H9 (cell line): ENCODE measurements around the gene NAP1L5. TPM values are rescaled to one million over a fixed set of nuclear protein-coding genes. Genes with fewer than 3 reads are reported as not detected.

Experiments
- DNase-seq: peaks from one replicate; pipeline ENCODE4 v3.0.0-alpha.2; 2017
- H2AFZ ChIP-seq: one replicate; pipeline ENCODE4 v1.6.1; 2013; ENCODE audit warnings: mild to moderate bottlenecking, low read length, control low read depth, moderate library complexity
- H2AK5ac ChIP-seq: 2 replicates; pipeline ENCODE4 v1.6.1; 2013; ENCODE audit warnings: low read length, control low read depth, mixed read lengths; ENCODE audit not compliant: insufficient read length
- H2BK120ac ChIP-seq: one replicate; pipeline ENCODE4 v1.6.1; 2013; ENCODE audit warnings: low read depth, mild to moderate bottlenecking, low read length, control low read depth, inconsistent platforms; ENCODE audit not compliant: poor library complexity, severe bottlenecking
- H2BK12ac ChIP-seq: 2 replicates; pipeline ENCODE4 v1.6.1; 2013; ENCODE audit warnings: low read length, control low read depth, mixed read lengths, low read depth; ENCODE audit not compliant: insufficient read length
- H2BK15ac ChIP-seq: 2 replicates; pipeline ENCODE4 v1.6.1; 2013; ENCODE audit warnings: low read depth, low read length, control low read depth
- H2BK20ac ChIP-seq: one replicate; pipeline ENCODE4 v1.6.1; 2013; ENCODE audit warnings: low read depth, mild to moderate bottlenecking, low read length, control low read depth, inconsistent platforms; ENCODE audit not compliant: poor library complexity, severe bottlenecking
- H2BK5ac ChIP-seq: 2 replicates; pipeline ENCODE4 v1.6.1; 2013; ENCODE audit warnings: low read length, control low read depth, mixed read lengths; ENCODE audit not compliant: insufficient read length
- H3K14ac ChIP-seq: 2 replicates; pipeline ENCODE4 v1.6.1; 2013; ENCODE audit warnings: low read length, control low read depth; ENCODE audit not compliant: insufficient read depth
- H3K18ac ChIP-seq: 2 replicates; pipeline ENCODE4 v1.6.1; 2013; ENCODE audit warnings: low read depth, mild to moderate bottlenecking, mixed read lengths, low read length, control low read depth; ENCODE audit not compliant: insufficient read length
- H3K23ac ChIP-seq: 2 replicates; pipeline ENCODE4 v1.6.1; 2013; ENCODE audit warnings: low read length, control low read depth, mixed read lengths, low read depth; ENCODE audit not compliant: insufficient read length
- H3K23me2 ChIP-seq: 2 replicates; pipeline ENCODE4 v1.6.1; 2013; ENCODE audit warnings: low read depth, mild to moderate bottlenecking, mixed read lengths, low read length, control low read depth; ENCODE audit not compliant: insufficient read length, poor library complexity, severe bottlenecking
- H3K27ac ChIP-seq: 2 replicates; pipeline ENCODE4 v1.5.1; 2013; ENCODE audit warnings: low read length, control low read depth, mixed read lengths, low read depth; ENCODE audit not compliant: insufficient read length
- H3K27me3 ChIP-seq: 2 replicates; pipeline ENCODE4 v1.6.1; 2013; ENCODE audit warnings: low read length, control low read depth, inconsistent platforms; ENCODE audit not compliant: insufficient read depth
- H3K4ac ChIP-seq: 2 replicates; pipeline ENCODE4 v1.6.1; 2013; ENCODE audit warnings: low read depth, mild to moderate bottlenecking, control low read depth, inconsistent platforms, low read length, moderate library complexity
- H3K4me1 ChIP-seq: 2 replicates; pipeline ENCODE4 v1.6.1; 2013; ENCODE audit warnings: low read length, control low read depth, inconsistent platforms; ENCODE audit not compliant: insufficient read depth
- H3K4me2 ChIP-seq: 2 replicates; pipeline ENCODE4 v1.6.1; 2013; ENCODE audit warnings: low read length, control low read depth, mixed read lengths; ENCODE audit not compliant: insufficient read length, insufficient read depth
- H3K56ac ChIP-seq: 2 replicates; pipeline ENCODE4 v1.6.1; 2013; ENCODE audit warnings: low read depth, mild to moderate bottlenecking, mixed read lengths, low read length, control low read depth; ENCODE audit not compliant: insufficient read length
- H3K79me1 ChIP-seq: 2 replicates; pipeline ENCODE4 v1.6.1; 2013; ENCODE audit warnings: low read depth, mild to moderate bottlenecking, moderate library complexity, low read length, control low read depth, inconsistent platforms; ENCODE audit not compliant: insufficient read depth, poor library complexity, severe bottlenecking
- H3K79me2 ChIP-seq: 2 replicates; pipeline ENCODE4 v1.6.1; 2013; ENCODE audit warnings: low read length, control low read depth, inconsistent platforms; ENCODE audit not compliant: insufficient read depth
- H3K9ac ChIP-seq: 2 replicates; pipeline ENCODE4 v1.6.1; 2013; ENCODE audit warnings: low read length, control low read depth, mixed read lengths; ENCODE audit not compliant: insufficient read length; ENCODE audit errors: extremely low read depth
- H3K9me3 ChIP-seq: one replicate; pipeline ENCODE4 v1.6.1; 2013; ENCODE audit warnings: low read depth, low read length, inconsistent platforms; ENCODE audit not compliant: control insufficient read depth
- H3T11ph ChIP-seq: one replicate; pipeline ENCODE4 v1.6.1; 2013; ENCODE audit warnings: mild to moderate bottlenecking, low read length, control low read depth, inconsistent platforms
- H4K20me1 ChIP-seq: one replicate; pipeline ENCODE4 v1.6.1; 2013; ENCODE audit not compliant: control insufficient read depth, insufficient read length, insufficient read depth
- H4K5ac ChIP-seq: 2 replicates; pipeline ENCODE4 v1.6.1; 2013; ENCODE audit warnings: low read depth, mild to moderate bottlenecking, mixed read lengths, low read length, control low read depth; ENCODE audit not compliant: insufficient read length
- H4K8ac ChIP-seq: replicated peaks from 2 replicates; pipeline ENCODE4 v1.6.1; 2013; ENCODE audit warnings: low read length, control low read depth, mixed read lengths, low read depth; ENCODE audit not compliant: insufficient read length
- H4K91ac ChIP-seq: 2 replicates; pipeline ENCODE4 v1.6.1; 2013; ENCODE audit warnings: low read depth, mild to moderate bottlenecking, moderate library complexity, mixed read lengths, low read length, control low read depth; ENCODE audit not compliant: insufficient read length
- H3K27ac Mint-ChIP-seq, 3 experiments: 2 replicates in 2 of 3; 3 replicates in 1 of 3; pipeline ENCODE4 v1.8.0; 2020 to 2021; ENCODE audit warnings: mixed read lengths in 3 of 3, mild to moderate bottlenecking in 1 of 3, moderate library complexity in 1 of 3
- H3K27me3 Mint-ChIP-seq: 2 replicates; pipeline ENCODE4 v1.8.0; 2021; ENCODE audit warnings: low read depth, mild to moderate bottlenecking, moderate library complexity, mixed read lengths
- H3K36me3 Mint-ChIP-seq, 3 experiments: 2 replicates in 2 of 3; 3 replicates in 1 of 3; pipeline ENCODE4 v1.8.0; 2020 to 2021; ENCODE audit warnings: low read depth in 3 of 3, mixed read lengths in 3 of 3; ENCODE audit not compliant: insufficient read depth in 1 of 3
- H3K4me1 Mint-ChIP-seq, 2 experiments: 2 replicates each; pipeline ENCODE4 v1.8.0; 2020; ENCODE audit warnings: mixed read lengths in 2 of 2
- H3K4me3 Mint-ChIP-seq, 2 experiments: 2 replicates in 1 of 2; 3 replicates in 1 of 2; pipeline ENCODE4 v1.8.0; 2020 to 2021; ENCODE audit warnings: mild to moderate bottlenecking in 2 of 2, mixed read lengths in 2 of 2, moderate library complexity in 1 of 2
- H3K9me3 Mint-ChIP-seq, 2 experiments: 2 replicates in 1 of 2; 3 replicates in 1 of 2; pipeline ENCODE4 v1.8.0; 2020; ENCODE audit warnings: mild to moderate bottlenecking in 2 of 2, mixed read lengths in 2 of 2, moderate library complexity in 1 of 2
- CTCF ChIP-seq: fragments of 200-600 bp; sonication (generic); conservative IDR thresholded peaks from 3 replicates; pipeline ENCODE4 v1.8.0; 2021; ENCODE audit warnings: antibody characterized with exemption, mild to moderate bottlenecking
- WGBS: extraction: QIAGEN DNeasy Blood & Tissue Kit; methylation state at CpG from one replicate; pipeline ENCODE4 v1.1.7; 2013; ENCODE audit warnings: missing lambda C conversion rate, low lambda C conversion rate, mixed read lengths; ENCODE audit not compliant: insufficient read length; ENCODE audit errors: extremely low coverage; 5-methylcytosine and 5-hydroxymethylcytosine counted together
- total RNA-seq: library from RNA; stranded (reverse); gene quantifications from 2 replicates; pipeline ENCODE4 v1.2.1, GENCODE V29; 2021

Gene NAP1L5
- total RNA-seq, 1 experiment from 2014 or later, result 2.2 TPM

- no peak overlapping the region for H3K27ac ChIP-seq
- H2BK120ac ChIP-seq, result no peak overlapping the region
- peak overlapping the region in 1 of 3 experiments; percentile 5; a peak in 1 of 7 replicates for H3K27ac Mint-ChIP-seq
Observed at GRCh38 chr4:88706574-88706973, 8.9 kb upstream of the NAP1L5 start.

More at GRCh38 chr4:88706574-88706973, 8.9 kb upstream of the NAP1L5 start:
- no peaks in the 10 kb centered on the region for H3K27me3 ChIP-seq
- Mint-ChIP-seq H3K4me1 (no peaks in the 10 kb centered on the region), H3K4me3 (no peak overlapping the region), H3K27me3 (no peaks in the 10 kb centered on the region), H3K9me3 (no peaks in the 10 kb centered on the region), H3K36me3 (0 out of 7 replicates have a peak, but pooled peaks cover 0 to 6% (median 0%) of the 10 kb centered on the region in 3 experiments)
- H2BK20ac ChIP-seq, result no peak overlapping the region
- no peak overlapping the region for H4K91ac ChIP-seq
- no peaks in the 10 kb centered on the region for H4K20me1 ChIP-seq
- H3K4me1 ChIP-seq, result no peaks in the 10 kb centered on the region
- H2BK15ac ChIP-seq, result no peak overlapping the region
- H3K4me2 ChIP-seq, result no peak overlapping the region
- H3K9me3 ChIP-seq, result no peaks in the 10 kb centered on the region
- H3K18ac ChIP-seq, result no peak overlapping the region
- H3K79me1 ChIP-seq, result no peaks in the 10 kb centered on the region
- no peak overlapping the region for H4K5ac ChIP-seq
- H3K14ac ChIP-seq, result no peak overlapping the region
- no peak overlapping the region for H2AFZ ChIP-seq
- no CpG with 5 or more reads among the region's 9 CpGs for WGBS
- H3K23ac ChIP-seq, result no peak overlapping the region
- H3K9ac ChIP-seq, result no peak overlapping the region
- TF ChIP-seq CTCF, result peak; percentile 61
- H2BK5ac ChIP-seq, result no peak overlapping the region
- no peak overlapping the region for H4K8ac ChIP-seq
- H3K23me2 ChIP-seq, result no peaks in the 10 kb centered on the region
- H2AK5ac ChIP-seq, result no peak overlapping the region
- no peak overlapping the region for H3T11ph ChIP-seq
- no peaks in the 10 kb centered on the region for H3K79me2 ChIP-seq
- no peak for DNase-seq
- H3K56ac ChIP-seq, result no peak overlapping the region
- no peak overlapping the region for H2BK12ac ChIP-seq
- no peak overlapping the region for H3K4ac ChIP-seq
